ENCODE data around the gene PQBP1.

PQBP1 gene

DNA sequence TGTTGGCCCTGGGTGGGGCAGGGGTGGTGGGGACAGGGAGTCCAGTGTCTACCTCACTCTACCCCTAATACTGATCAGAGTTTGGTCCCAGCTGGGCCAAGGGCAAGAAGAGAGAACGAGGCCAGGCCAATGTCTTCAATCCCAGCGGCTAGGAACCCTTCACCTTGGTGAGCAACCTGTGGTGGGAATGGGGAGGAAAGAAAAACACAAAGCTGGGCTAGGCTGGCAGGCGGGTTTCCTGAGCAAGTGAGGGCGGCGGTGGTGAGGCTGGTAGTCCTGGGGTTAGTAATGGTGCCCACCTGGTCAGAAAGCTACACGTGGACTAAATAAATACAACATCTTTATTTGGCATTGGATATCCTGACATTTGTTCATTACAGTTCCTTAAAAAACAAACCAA, 5.6 kb downstream of the PQBP1 start:
- Histone ChIP-seq H3K4me2 (ENCODE audit: low read depth, low read length, poor library complexity, severe bottlenecking) (no peak overlapping the region), H3K36me3 (ENCODE audit: insufficient read depth, low read length) (peaks cover 7% of the 10 kb centered on the region; the same call in 1 of the 2 replicates), H3K4me1 (ENCODE audit: insufficient read depth, low read length, poor library complexity, severe bottlenecking) (no peaks in the 10 kb centered on the region), H3F3A (ENCODE audit: low read depth) (no peaks in the 10 kb centered on the region), H3K9ac (ENCODE audit: low read depth, low read length, poor library complexity, severe bottlenecking) (no peak overlapping the region), H3K9me2 (replicated peaks; ENCODE audit: low read depth, low read length) (no peaks in the 10 kb centered on the region), H2AFZ (ENCODE audit: low read length) (no peak overlapping the region), H3K27me3 (ENCODE audit: insufficient read depth, low read length, poor library complexity, severe bottlenecking) (no peaks in the 10 kb centered on the region), H3K79me2 (ENCODE audit: insufficient read depth, low read length) (peaks cover 11% of the 10 kb centered on the region), H3K4me3 (ENCODE audit: low read length, poor library complexity, severe bottlenecking) (no peak overlapping the region), H3K9me3 (ENCODE audit: insufficient read depth, low read depth, low read length) (no peaks in the 10 kb centered on the region), H4K20me1 (ENCODE audit: insufficient read depth, low read length, poor library complexity, severe bottlenecking) (peaks cover 4% of the 10 kb centered on the region)
- no peak for TF ChIP-seq EZH2phosphoT487 (IDR thresholded peaks at IDR 0.05; ENCODE audit: borderline replicate concordance)
- TF ChIP-seq, protein P1, sequence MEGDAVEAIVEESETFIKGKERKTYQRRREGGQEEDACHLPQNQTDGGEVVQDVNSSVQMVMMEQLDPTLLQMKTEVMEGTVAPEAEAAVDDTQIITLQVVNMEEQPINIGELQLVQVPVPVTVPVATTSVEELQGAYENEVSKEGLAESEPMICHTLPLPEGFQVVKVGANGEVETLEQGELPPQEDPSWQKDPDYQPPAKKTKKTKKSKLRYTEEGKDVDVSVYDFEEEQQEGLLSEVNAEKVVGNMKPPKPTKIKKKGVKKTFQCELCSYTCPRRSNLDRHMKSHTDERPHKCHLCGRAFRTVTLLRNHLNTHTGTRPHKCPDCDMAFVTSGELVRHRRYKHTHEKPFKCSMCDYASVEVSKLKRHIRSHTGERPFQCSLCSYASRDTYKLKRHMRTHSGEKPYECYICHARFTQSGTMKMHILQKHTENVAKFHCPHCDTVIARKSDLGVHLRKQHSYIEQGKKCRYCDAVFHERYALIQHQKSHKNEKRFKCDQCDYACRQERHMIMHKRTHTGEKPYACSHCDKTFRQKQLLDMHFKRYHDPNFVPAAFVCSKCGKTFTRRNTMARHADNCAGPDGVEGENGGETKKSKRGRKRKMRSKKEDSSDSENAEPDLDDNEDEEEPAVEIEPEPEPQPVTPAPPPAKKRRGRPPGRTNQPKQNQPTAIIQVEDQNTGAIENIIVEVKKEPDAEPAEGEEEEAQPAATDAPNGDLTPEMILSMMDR (conservative IDR thresholded peaks at IDR 0.05; ENCODE audit: low read length), result no peak

DNA sequence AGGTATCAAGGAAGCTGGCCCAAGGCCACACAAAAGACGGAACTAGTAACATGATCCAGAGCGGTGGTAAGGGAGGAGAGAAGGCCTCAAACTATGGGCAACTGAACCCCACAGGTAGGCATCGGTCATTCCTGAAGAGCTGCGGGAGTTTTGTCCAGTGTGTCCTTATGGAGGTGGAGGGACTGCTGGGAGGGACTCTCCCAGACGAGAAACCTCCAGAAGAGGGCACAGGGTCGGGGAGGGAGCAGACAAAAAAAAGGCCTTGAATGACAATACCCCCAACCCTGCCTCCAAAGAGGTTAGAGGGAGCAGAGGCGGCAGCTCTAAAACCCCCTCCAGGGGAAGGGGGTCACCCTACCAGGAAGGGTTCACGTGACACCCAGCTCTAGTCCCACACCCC, 6.5 kb downstream of the PQBP1 start:
- H3K79me2 ChIP-seq (ENCODE audit: insufficient read depth, low read length), result peaks cover 7% of the 10 kb centered on the region
- TF ChIP-seq, protein P1 (conservative IDR thresholded peaks at IDR 0.05; ENCODE audit: low read length), result no peak
- TF ChIP-seq EZH2phosphoT487 (IDR thresholded peaks at IDR 0.05; ENCODE audit: borderline replicate concordance), result no peak
- no peak overlapping the region for H3K4me2 ChIP-seq (ENCODE audit: low read depth, low read length, poor library complexity, severe bottlenecking)
- no peaks in the 10 kb centered on the region for H3K4me1 ChIP-seq (ENCODE audit: insufficient read depth, low read length, poor library complexity, severe bottlenecking)
- H3K36me3 ChIP-seq (ENCODE audit: insufficient read depth, low read length), result peaks cover 7% of the 10 kb centered on the region; the same call in 1 of the 2 replicates
- H3F3A ChIP-seq (ENCODE audit: low read depth), result no peaks in the 10 kb centered on the region
- no peaks in the 10 kb centered on the region for H3K9me2 ChIP-seq (replicated peaks; ENCODE audit: low read depth, low read length)
- peaks cover 2% of the 10 kb centered on the region for H4K20me1 ChIP-seq (ENCODE audit: insufficient read depth, low read length, poor library complexity, severe bottlenecking)
- H3K27me3 ChIP-seq (ENCODE audit: insufficient read depth, low read length, poor library complexity, severe bottlenecking), result no peaks in the 10 kb centered on the region
- H2AFZ ChIP-seq (ENCODE audit: low read length), result no peak overlapping the region
- H3K9ac ChIP-seq (ENCODE audit: low read depth, low read length, poor library complexity, severe bottlenecking), result no peak overlapping the region
- no peaks in the 10 kb centered on the region for H3K9me3 ChIP-seq (ENCODE audit: insufficient read depth, low read depth, low read length)
- H3K4me3 ChIP-seq (ENCODE audit: low read length, poor library complexity, severe bottlenecking), result no peak overlapping the region

DNA sequence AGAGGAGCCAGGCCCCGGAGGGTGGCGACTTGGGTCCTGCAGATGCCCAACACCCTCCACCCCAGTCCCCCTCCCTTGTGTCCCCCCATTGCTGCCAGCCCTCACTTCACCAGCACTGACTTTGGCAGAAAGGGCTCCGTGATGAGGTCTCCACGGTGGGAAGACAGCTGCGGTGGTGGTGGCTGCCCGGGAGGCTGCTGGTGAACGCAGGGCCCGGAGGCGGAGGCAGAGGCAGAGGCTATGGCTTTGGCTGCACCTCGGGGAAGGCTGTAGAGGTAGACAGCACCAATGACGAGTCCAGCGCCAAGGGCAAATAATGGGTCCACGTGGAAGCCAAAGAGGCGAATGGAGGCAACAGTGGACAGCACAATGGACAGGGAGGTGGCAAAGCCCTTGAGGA, 6.9 kb downstream of the PQBP1 start:
- no peaks in the 10 kb centered on the region for H3K9me2 ChIP-seq (replicated peaks; ENCODE audit: low read depth, low read length)
- peaks cover 3% of the 10 kb centered on the region; the same call in 1 of the 2 replicates for H3K79me2 ChIP-seq (ENCODE audit: insufficient read depth, low read length)
- H3K9ac ChIP-seq (ENCODE audit: low read depth, low read length, poor library complexity, severe bottlenecking), result no peak overlapping the region
- no peaks in the 10 kb centered on the region for H3K4me1 ChIP-seq (ENCODE audit: insufficient read depth, low read length, poor library complexity, severe bottlenecking)
- H2AFZ ChIP-seq (ENCODE audit: low read length), result no peak overlapping the region
- no peak overlapping the region for H3K4me3 ChIP-seq (ENCODE audit: low read length, poor library complexity, severe bottlenecking)
- peaks cover 7% of the 10 kb centered on the region; the same call in 1 of the 2 replicates for H3K36me3 ChIP-seq (ENCODE audit: insufficient read depth, low read length)
- TF ChIP-seq, protein P1 (conservative IDR thresholded peaks at IDR 0.05; ENCODE audit: low read length), result no peak
- no peak for TF ChIP-seq EZH2phosphoT487 (IDR thresholded peaks at IDR 0.05; ENCODE audit: borderline replicate concordance)
- H3F3A ChIP-seq (ENCODE audit: low read depth), result no peaks in the 10 kb centered on the region
- no peaks in the 10 kb centered on the region for H3K27me3 ChIP-seq (ENCODE audit: insufficient read depth, low read length, poor library complexity, severe bottlenecking)
- no peak overlapping the region for H3K4me2 ChIP-seq (ENCODE audit: low read depth, low read length, poor library complexity, severe bottlenecking)
- no peaks in the 10 kb centered on the region for H3K9me3 ChIP-seq (ENCODE audit: insufficient read depth, low read depth, low read length)
- H4K20me1 ChIP-seq (ENCODE audit: insufficient read depth, low read length, poor library complexity, severe bottlenecking), result no peaks in the 10 kb centered on the region

Measured in Loucy (cell line).